SK-N-SH treated with all-trans-retinoic acid at 6 μM for 48 hours (cell line): ENCODE measurements around the gene RLN2.

Experiments used
- ATAC-seq: fragments of 200-7000 bp; cut with Tn5 transposase; 3 replicates; pipeline ENCODE4 v1.9.1; 2020; ENCODE audit warnings: mild to moderate bottlenecking, moderate library complexity
- ARNTL ChIP-seq: fragments of 450-650 bp; formaldehyde crosslinking; IDR thresholded peaks from 2 replicates; pipeline ENCODE4 v1.5.0; 2020; ENCODE audit warnings: low read depth, mild to moderate bottlenecking, moderate library complexity, borderline replicate concordance
- BACH2 ChIP-seq: fragments of 250-450 bp; sonication (Bioruptor Pico); IDR thresholded peaks from 2 replicates; pipeline ENCODE4 v1.9.0; 2021; ENCODE audit warnings: mild to moderate bottlenecking, borderline replicate concordance
- CSDC2 ChIP-seq: fragments of 250-450 bp; sonication (Bioruptor Pico); IDR thresholded peaks from 2 replicates; pipeline ENCODE4 v1.5.0; 2020; ENCODE audit warnings: mild to moderate bottlenecking, moderate library complexity
- ESRRG ChIP-seq: fragments of 250-450 bp; sonication (Bioruptor Pico); IDR thresholded peaks from 2 replicates; pipeline ENCODE4 v1.6.1; 2021; ENCODE audit warnings: mild to moderate bottlenecking
- ISL1 ChIP-seq: fragments of 250-450 bp; sonication (Bioruptor Pico); IDR thresholded peaks from 2 replicates; pipeline ENCODE4 v2.1.2; 2022; ENCODE audit warnings: mild to moderate bottlenecking, moderate library complexity
- OSR1 ChIP-seq: fragments of 250-450 bp; sonication (Bioruptor Pico); IDR thresholded peaks from 2 replicates; pipeline ENCODE4 v1.8.0; 2022; ENCODE audit warnings: moderate library complexity, mild to moderate bottlenecking, inconsistent platforms
- PPARA ChIP-seq: fragments of 250-450 bp; sonication (Bioruptor Pico); IDR thresholded peaks from 2 replicates; pipeline ENCODE4 v1.5.0; 2020; ENCODE audit warnings: mild to moderate bottlenecking, borderline replicate concordance
- RARB ChIP-seq: fragments of 250-450 bp; sonication (Bioruptor Pico); IDR thresholded peaks from 2 replicates; pipeline ENCODE4 v1.8.0; 2021; ENCODE audit warnings: mild to moderate bottlenecking, moderate library complexity
- SNAI2 ChIP-seq: fragments of 250-450 bp; sonication (Bioruptor Pico); IDR thresholded peaks from 2 replicates; pipeline ENCODE4 v1.5.0; 2020; ENCODE audit warnings: mild to moderate bottlenecking, moderate library complexity
- TOX ChIP-seq: fragments of 250-450 bp; sonication (Bioruptor Pico); IDR thresholded peaks from 2 replicates; pipeline ENCODE4 v1.8.0; 2021; ENCODE audit warnings: mild to moderate bottlenecking, moderate library complexity, borderline replicate concordance
- ZC3H10 ChIP-seq: fragments of 250-450 bp; sonication (Bioruptor Pico); IDR thresholded peaks from 2 replicates; pipeline ENCODE4 v1.5.1; 2021; ENCODE audit warnings: mild to moderate bottlenecking, moderate library complexity
- ZFP3 ChIP-seq: fragments of 250-450 bp; sonication (Bioruptor Pico); IDR thresholded peaks from 2 replicates; pipeline ENCODE4 v1.5.0; 2020; ENCODE audit warnings: mild to moderate bottlenecking, moderate library complexity
- ZFP30 ChIP-seq: fragments of 450-650 bp; formaldehyde crosslinking; IDR thresholded peaks from 2 replicates; pipeline ENCODE4 v1.5.0; 2022; ENCODE audit warnings: mild to moderate bottlenecking, moderate library complexity
- ZNF565 ChIP-seq: fragments of 450-650 bp; formaldehyde crosslinking; conservative IDR thresholded peaks from 2 replicates; pipeline ENCODE4 v1.5.0; 2020; ENCODE audit warnings: low read depth, mild to moderate bottlenecking, moderate library complexity
- ZNF8 ChIP-seq: fragments of 450-650 bp; formaldehyde crosslinking; IDR thresholded peaks from 2 replicates; pipeline ENCODE4 v1.5.0; 2020; ENCODE audit warnings: mild to moderate bottlenecking, moderate library complexity
- TF ChIP-seq, protein P1 (sequence below): fragments of 250-450 bp; sonication (Bioruptor Pico); IDR thresholded peaks from 2 replicates; pipeline ENCODE4 v1.8.0; 2020; ENCODE audit warnings: mild to moderate bottlenecking, moderate library complexity, borderline replicate concordance
- TF ChIP-seq, protein P2 (sequence below): fragments of 250-450 bp; sonication (Bioruptor Pico); IDR thresholded peaks from 2 replicates; pipeline ENCODE4 v1.5.0; 2020; ENCODE audit warnings: mild to moderate bottlenecking, moderate library complexity

The RLN2 gene

DNA sequence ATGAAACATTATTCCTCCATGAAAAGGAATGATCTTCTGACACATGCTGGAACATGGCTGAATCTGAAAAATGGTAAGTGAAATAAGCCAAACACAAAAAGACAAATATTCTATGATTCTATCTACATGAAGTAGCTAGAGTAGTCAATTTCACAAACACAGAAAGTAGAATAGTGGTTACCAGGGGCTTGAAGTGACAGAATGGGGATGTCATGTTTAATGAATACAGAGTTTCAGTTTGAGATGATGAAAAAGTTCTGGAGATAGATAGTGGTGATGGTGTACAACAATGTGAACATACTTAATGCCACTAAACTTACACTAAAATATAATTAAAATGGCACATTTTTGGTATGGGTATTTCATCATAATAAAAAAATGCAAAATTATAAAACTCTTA, 18.3 kb downstream of the RLN2 start:
- no peak for ATAC-seq

DNA sequence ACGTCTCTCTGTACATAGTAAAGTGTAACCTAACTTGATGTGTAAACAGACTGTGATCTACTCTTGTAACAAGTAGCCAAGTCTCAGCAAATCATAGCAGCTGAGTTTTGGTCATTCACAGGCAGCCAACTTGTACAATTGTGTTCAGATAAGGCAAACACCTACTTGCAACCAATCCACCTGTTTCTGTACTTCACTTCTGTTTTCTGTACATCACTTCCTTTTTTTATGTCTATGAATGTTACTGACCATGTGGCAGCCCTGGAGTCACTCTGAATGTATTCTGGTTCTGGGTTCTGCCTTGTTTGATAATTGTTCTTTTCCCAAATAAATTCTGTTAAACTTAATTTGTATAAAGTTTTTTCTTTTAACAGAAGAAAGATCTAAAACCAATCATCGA, 26.0 kb downstream of the RLN2 start:
- TF ChIP-seq TOX (CRISPR knock-in tag) (no peak), ZFP3 (no peak), BACH2 (CRISPR knock-in tag) (no peak), ZNF8 (CRISPR knock-in tag) (no peak), PPARA (CRISPR knock-in tag) (no peak), ZC3H10 (CRISPR knock-in tag) (no peak), RARB (CRISPR knock-in tag) (no peak)
- TF ChIP-seq, protein P1, sequence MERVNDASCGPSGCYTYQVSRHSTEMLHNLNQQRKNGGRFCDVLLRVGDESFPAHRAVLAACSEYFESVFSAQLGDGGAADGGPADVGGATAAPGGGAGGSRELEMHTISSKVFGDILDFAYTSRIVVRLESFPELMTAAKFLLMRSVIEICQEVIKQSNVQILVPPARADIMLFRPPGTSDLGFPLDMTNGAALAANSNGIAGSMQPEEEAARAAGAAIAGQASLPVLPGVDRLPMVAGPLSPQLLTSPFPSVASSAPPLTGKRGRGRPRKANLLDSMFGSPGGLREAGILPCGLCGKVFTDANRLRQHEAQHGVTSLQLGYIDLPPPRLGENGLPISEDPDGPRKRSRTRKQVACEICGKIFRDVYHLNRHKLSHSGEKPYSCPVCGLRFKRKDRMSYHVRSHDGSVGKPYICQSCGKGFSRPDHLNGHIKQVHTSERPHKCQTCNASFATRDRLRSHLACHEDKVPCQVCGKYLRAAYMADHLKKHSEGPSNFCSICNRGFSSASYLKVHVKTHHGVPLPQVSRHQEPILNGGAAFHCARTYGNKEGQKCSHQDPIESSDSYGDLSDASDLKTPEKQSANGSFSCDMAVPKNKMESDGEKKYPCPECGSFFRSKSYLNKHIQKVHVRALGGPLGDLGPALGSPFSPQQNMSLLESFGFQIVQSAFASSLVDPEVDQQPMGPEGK (CRISPR knock-in tag) = no peak
- TF ChIP-seq, protein P2, sequence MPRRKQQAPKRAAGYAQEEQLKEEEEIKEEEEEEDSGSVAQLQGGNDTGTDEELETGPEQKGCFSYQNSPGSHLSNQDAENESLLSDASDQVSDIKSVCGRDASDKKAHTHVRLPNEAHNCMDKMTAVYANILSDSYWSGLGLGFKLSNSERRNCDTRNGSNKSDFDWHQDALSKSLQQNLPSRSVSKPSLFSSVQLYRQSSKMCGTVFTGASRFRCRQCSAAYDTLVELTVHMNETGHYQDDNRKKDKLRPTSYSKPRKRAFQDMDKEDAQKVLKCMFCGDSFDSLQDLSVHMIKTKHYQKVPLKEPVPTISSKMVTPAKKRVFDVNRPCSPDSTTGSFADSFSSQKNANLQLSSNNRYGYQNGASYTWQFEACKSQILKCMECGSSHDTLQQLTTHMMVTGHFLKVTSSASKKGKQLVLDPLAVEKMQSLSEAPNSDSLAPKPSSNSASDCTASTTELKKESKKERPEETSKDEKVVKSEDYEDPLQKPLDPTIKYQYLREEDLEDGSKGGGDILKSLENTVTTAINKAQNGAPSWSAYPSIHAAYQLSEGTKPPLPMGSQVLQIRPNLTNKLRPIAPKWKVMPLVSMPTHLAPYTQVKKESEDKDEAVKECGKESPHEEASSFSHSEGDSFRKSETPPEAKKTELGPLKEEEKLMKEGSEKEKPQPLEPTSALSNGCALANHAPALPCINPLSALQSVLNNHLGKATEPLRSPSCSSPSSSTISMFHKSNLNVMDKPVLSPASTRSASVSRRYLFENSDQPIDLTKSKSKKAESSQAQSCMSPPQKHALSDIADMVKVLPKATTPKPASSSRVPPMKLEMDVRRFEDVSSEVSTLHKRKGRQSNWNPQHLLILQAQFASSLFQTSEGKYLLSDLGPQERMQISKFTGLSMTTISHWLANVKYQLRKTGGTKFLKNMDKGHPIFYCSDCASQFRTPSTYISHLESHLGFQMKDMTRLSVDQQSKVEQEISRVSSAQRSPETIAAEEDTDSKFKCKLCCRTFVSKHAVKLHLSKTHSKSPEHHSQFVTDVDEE (CRISPR knock-in tag) = no peak
- TF ChIP-seq, all 23 proteins: peak for 0
- no peak for ATAC-seq

More for the DNA sequence above, 18.3 kb downstream of the RLN2 start:
- TF ChIP-seq ZFP30 (CRISPR knock-in tag) (no peak), CSDC2 (CRISPR knock-in tag) (no peak), ESRRG (CRISPR knock-in tag) (no peak), ZC3H10 (CRISPR knock-in tag) (no peak), SNAI2 (CRISPR knock-in tag) (no peak), TOX (CRISPR knock-in tag) (no peak), ISL1 (no peak), OSR1 (CRISPR knock-in tag) (no peak)

GRCh38 chr9:5274770-5275169, 29.7 kb downstream of the RLN2 start:
- TF ChIP-seq ZNF565 (CRISPR knock-in tag) = no peak
- TF ChIP-seq, protein P2 (CRISPR knock-in tag) = no peak
- TF ChIP-seq ARNTL (CRISPR knock-in tag) = no peak
- TF ChIP-seq PPARA (CRISPR knock-in tag) = no peak
- no peak for TF ChIP-seq CSDC2 (CRISPR knock-in tag)
- no peak for TF ChIP-seq SNAI2 (CRISPR knock-in tag)

GRCh38 chr9:5269249-5269715, 35.2 kb downstream of the RLN2 start:
- ATAC-seq = peak; percentile 96
- TF ChIP-seq SNAI2 (CRISPR knock-in tag) (no peak), CSDC2 (CRISPR knock-in tag) (no peak), ARNTL (CRISPR knock-in tag) (no peak), ESRRG (CRISPR knock-in tag) (no peak), RARB (CRISPR knock-in tag) (no peak), ISL1 (peak; percentile 23; the same call in 1 of the 2 replicates)
- TF ChIP-seq, protein P2 (CRISPR knock-in tag) = no peak

More at GRCh38 chr9:5274770-5275169, 29.7 kb downstream of the RLN2 start:
- no peak for ATAC-seq
